Prostate gland (tissue), 2 donors: Measurements from ENCODE around the gene AOPEP.

ENCODE experiments used
- CTCF ChIP-seq, 4 experiments: fragments of 200-600 bp in 2 of 4; fragments of 450-650 bp in 2 of 4; sonication (generic) in 2 of 4; IDR thresholded peaks; 1 replicate in 3 of 4; 2 replicates in 1 of 4; pipeline ENCODE4 v1.5.1; 2016 to 2019; ENCODE audit warnings: antibody characterized with exemption in 4 of 4, mild to moderate bottlenecking in 2 of 4, moderate library complexity in 2 of 4
- POLR2A ChIP-seq: fragments of 450-650 bp; IDR thresholded peaks from one replicate; pipeline ENCODE4 v1.6.1; 2016; ENCODE audit warnings: antibody characterized with exemption, mild to moderate bottlenecking

GRCh38 chr9:94937214-94937903 is 210.9 kb downstream of the AOPEP start:
- TF ChIP-seq CTCF (IDR thresholded peaks at IDR 0.05): no peak
- TF ChIP-seq POLR2A: no peak
